Amygdala (tissue), 56 donors: ENCODE data around the gene RGP1.

Experiments used
- DNase-seq, 56 donors: peaks; one replicate each; lab custom pipeline; 2025; lab: John Stamatoyannopoulos, UW

Gene RGP1

GRCh38 chr9:35766997-35767396 lies 17.9 kb downstream of the RGP1 start:
- no peak for DNase-seq

GRCh38 chr9:35767458-35767857 lies 18.4 kb downstream of the RGP1 start:
- no peak for DNase-seq

GRCh38 chr9:35769763-35770162 lies 20.7 kb downstream of the RGP1 start:
- DNase-seq, result no peak

GRCh38 chr9:35771075-35771433 lies 22.0 kb downstream of the RGP1 start:
- DNase-seq, result peak in 1 of 56 donors; percentile 9

GRCh38 chr9:35771534-35771933 lies 22.4 kb downstream of the RGP1 start:
- peak in 1 of 56 donors; percentile 39 for DNase-seq

- no peak for DNase-seq
These were observed 22.9 kb downstream of the RGP1 start for GRCh38 chr9:35771943-35772342.

- peak in 4 of 56 donors; percentile 5 to 48 (median 21) for DNase-seq
These were observed 26.0 kb downstream of the RGP1 start for GRCh38 chr9:35774907-35775635.

- DNase-seq, result no peak
These were observed 26.9 kb downstream of the RGP1 start for GRCh38 chr9:35776018-35776417.

- DNase-seq, result no peak
These were observed 29.4 kb downstream of the RGP1 start for GRCh38 chr9:35778496-35778895.

- no peak for DNase-seq
These were observed 32.0 kb downstream of the RGP1 start for GRCh38 chr9:35781066-35781465.

- DNase-seq, result no peak
These were observed 34.3 kb downstream of the RGP1 start for GRCh38 chr9:35783418-35783817.

GRCh38 chr9:35789541-35789940 lies 40.5 kb downstream of the RGP1 start:
- DNase-seq, result no peak

- DNase-seq, result no peak
These were observed 40.9 kb downstream of the RGP1 start for GRCh38 chr9:35790025-35790384.

- peak in 44 of 56 donors; percentile 16 to 76 (median 42) for DNase-seq
These were observed 41.6 kb downstream of the RGP1 start for GRCh38 chr9:35790385-35791296.

GRCh38 chr9:35791297-35791921 lies 42.3 kb downstream of the RGP1 start, which contains the start of gene NPR2:
Gene NPR2, plus strand, starts transcription at chr9:35791591. Its CDS starts 818 bp downstream, at chr9:35792409.
- peak in 9 of 56 donors; percentile 12 to 61 (median 17) for DNase-seq

- no peak for DNase-seq
These were observed 43.1 kb downstream of the RGP1 start for GRCh38 chr9:35792024-35792813.

- DNase-seq, result no peak
These were observed 43.7 kb downstream of the RGP1 start for GRCh38 chr9:35792826-35793225.

- no peak for DNase-seq
These were observed 44.4 kb downstream of the RGP1 start for GRCh38 chr9:35793461-35793860.

- DNase-seq, result no peak
These were observed 46.6 kb downstream of the RGP1 start for GRCh38 chr9:35795695-35796094.
